Activated naive CD4-positive, alpha-beta T cell treated with Interleukin-2 at 50 U/mL for 16 hours (primary cell): ENCODE measurements around the gene KRT74.

ENCODE experiments used
- DNase-seq: peaks from one replicate; pipeline ENCODE4 v3.0.0-alpha.2; 2020

Gene KRT74

GRCh38 chr12:52573743-52574142, at the start of gene KRT74:
TSS of gene KRT74 (minus strand) at chr12:52573843. CDS start at chr12:52573777, 66 bp downstream.
- DNase-seq = no peak

GRCh38 chr12:52622349-52622748, 48.7 kb upstream of the KRT74 start:
- no peak for DNase-seq

- no peak for DNase-seq
Observed at GRCh38 chr12:52618866-52619265, 45.2 kb upstream of the KRT74 start.

GRCh38 chr12:52618216-52618615, 44.6 kb upstream of the KRT74 start, which contains the start of gene KRT73:
TSS of gene KRT73 (minus strand) at chr12:52618559. CDS start at chr12:52618524, 35 bp downstream.
- DNase-seq = no peak

- no peak for DNase-seq
Observed at GRCh38 chr12:52617403-52617785, 43.8 kb upstream of the KRT74 start.

- no peak for DNase-seq
Observed at GRCh38 chr12:52616680-52617402, 43.2 kb upstream of the KRT74 start.

- DNase-seq = no peak
Observed at GRCh38 chr12:52615912-52616311, 42.3 kb upstream of the KRT74 start.

- DNase-seq = peak; percentile 19
Observed at GRCh38 chr12:52615208-52615868, 41.7 kb upstream of the KRT74 start.

GRCh38 chr12:52614381-52615207, 41.0 kb upstream of the KRT74 start:
- DNase-seq = no peak

- DNase-seq = no peak
Observed at GRCh38 chr12:52613384-52614030, 39.9 kb upstream of the KRT74 start.

- no peak for DNase-seq
Observed at GRCh38 chr12:52612431-52613383, 39.1 kb upstream of the KRT74 start.

- no peak for DNase-seq
Observed at GRCh38 chr12:52611080-52611468, 37.4 kb upstream of the KRT74 start.

GRCh38 chr12:52608826-52609630, 35.4 kb upstream of the KRT74 start:
- no peak for DNase-seq

- DNase-seq = no peak
Observed at GRCh38 chr12:52608161-52608560, 34.5 kb upstream of the KRT74 start.

- no peak for DNase-seq
Observed at GRCh38 chr12:52607314-52607713, 33.7 kb upstream of the KRT74 start.

GRCh38 chr12:52606581-52607218, 33.1 kb upstream of the KRT74 start:
- DNase-seq = no peak

GRCh38 chr12:52606096-52606495, 32.5 kb upstream of the KRT74 start:
- DNase-seq = no peak

- no peak for DNase-seq
Observed at GRCh38 chr12:52605542-52605941, 31.9 kb upstream of the KRT74 start.

- DNase-seq = no peak
Observed at GRCh38 chr12:52604859-52605258, 31.2 kb upstream of the KRT74 start.

GRCh38 chr12:52603314-52603713, 29.7 kb upstream of the KRT74 start:
- DNase-seq = no peak
